B cell (primary cell): ENCODE measurements around the gene SIX5.

Experiments used
- CTCF ChIP-seq: fragments of 200-600 bp; IDR thresholded peaks from one replicate; pipeline ENCODE4 v1.8.0; 2022; ENCODE audit warnings: antibody characterized with exemption, mild to moderate bottlenecking
- EZH2 ChIP-seq: IDR thresholded peaks from 2 replicates; pipeline ENCODE4 v1.6.1; 2012; ENCODE audit warnings: borderline replicate concordance, low read depth, mild to moderate bottlenecking, moderate library complexity, low read length; ENCODE audit not compliant: insufficient read depth, poor library complexity, severe bottlenecking

- TF ChIP-seq CTCF (no peak), EZH2 (no peak)
These were observed 53.9 kb downstream of the SIX5 start for GRCh38 chr19:45715139-45715538.
